ENCODE data around the gene MEGF8. TPM values are rescaled to one million over a fixed set of nuclear protein-coding genes. Genes with fewer than 3 reads are reported as not detected.

The MEGF8 gene
- total and polyA plus RNA-seq, 2 of the 8 experiments (the other 6 are each of a cell fraction or from before 2014, with no cell fraction given), result 13.0 to 23.7 TPM

DNA sequence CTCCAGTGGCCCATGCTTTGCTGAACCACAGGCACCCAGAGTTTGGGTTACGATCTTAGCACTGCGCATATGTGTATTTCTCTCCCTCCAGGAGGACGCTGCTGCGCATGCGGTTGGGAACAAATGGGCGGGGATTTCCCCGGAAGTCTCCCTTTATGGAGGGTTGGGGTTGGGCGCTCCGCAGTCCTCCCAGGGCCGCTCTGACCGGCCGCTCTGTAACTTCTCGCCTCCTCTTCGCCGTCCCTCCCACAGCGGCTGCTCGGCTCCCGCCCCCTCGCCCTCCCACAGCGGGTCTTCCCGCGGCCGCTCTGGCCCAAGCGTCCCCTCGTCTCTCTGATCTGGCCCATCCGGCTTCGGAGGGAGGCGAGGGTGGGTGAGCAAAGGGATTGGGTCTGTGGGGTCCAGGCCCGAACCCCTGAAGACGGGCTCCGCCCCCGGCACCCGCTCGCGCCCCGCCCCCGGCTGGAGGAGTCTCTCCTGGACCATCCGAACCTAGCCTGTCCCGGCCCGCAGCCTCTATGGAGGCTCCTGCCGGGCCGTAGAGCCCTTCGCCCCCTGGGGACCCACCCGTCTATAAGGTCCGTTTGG is at the start of gene MEGF8 (continued):
- TF ChIP-seq RNF2 (IDR thresholded peaks at IDR 0.05; ENCODE audit: borderline replicate concordance, low read depth, low read length, missing control alignments, poor library complexity, severe bottlenecking) (no peak), GABPA (IDR thresholded peaks at IDR 0.05; ENCODE audit: borderline replicate concordance, insufficient read depth, low read length) (peak; percentile 64; the same call in 1 of the 2 replicates), KDM4A (IDR thresholded peaks at IDR 0.05; ENCODE audit: low read depth, low read length, severe bottlenecking) (peak; percentile 25), E2F6 (IDR thresholded peaks at IDR 0.05) (0 out of 2 replicates have a peak, but pooled peaks have one; percentile 39), TAF1 (IDR thresholded peaks at IDR 0.05; ENCODE audit: low read depth, low read length) (peak; percentile 73), KDM5A (IDR thresholded peaks at IDR 0.05; ENCODE audit: low read length) (no peak), CBX5 (IDR thresholded peaks at IDR 0.05; ENCODE audit: low read depth, low read length) (no peak), SP2 (IDR thresholded peaks at IDR 0.05; ENCODE audit: low read length) (peak; percentile 93), EZH2 (IDR thresholded peaks at IDR 0.05; ENCODE audit: low read depth, low read length, severe bottlenecking) (no peak), JUND (IDR thresholded peaks at IDR 0.05; ENCODE audit: low read length) (peak; percentile 5; the same call in 1 of the 2 replicates), ASH2L (IDR thresholded peaks at IDR 0.05; ENCODE audit: low read length) (peak; percentile 18), EP300 (IDR thresholded peaks at IDR 0.05; ENCODE audit: borderline replicate concordance in 1 of 2, low read depth in 2 of 2, low read length in 2 of 2) (peak in 1 of 2 experiments; percentile 8; a peak in 1 of 3 replicates), SUZ12 (IDR thresholded peaks at IDR 0.05; ENCODE audit: low read length) (no peak), RAD21 (IDR thresholded peaks at IDR 0.05 in 1 of 2, conservative IDR thresholded peaks at IDR 0.05 in 1 of 2; ENCODE audit: low read depth in 2 of 2, low read length in 2 of 2) (peak; percentile 62 to 63; a peak in 3 of 4 replicates), CHD1 (IDR thresholded peaks at IDR 0.05; ENCODE audit: low read depth, low read length) (no peak), SIX5 (IDR thresholded peaks at IDR 0.05; ENCODE audit: low read depth, low read length) (0 out of 2 replicates have a peak, but pooled peaks have one; percentile 3), SP1 (IDR thresholded peaks at IDR 0.05; ENCODE audit: low read depth, low read length) (no peak; the same call in 1 of the 2 replicates), GTF2F1 (IDR thresholded peaks at IDR 0.05; ENCODE audit: borderline replicate concordance, low read depth, low read length) (0 out of 2 replicates have a peak, but pooled peaks have one; percentile 23), SRF (IDR thresholded peaks at IDR 0.05; ENCODE audit: low read depth, low read length) (peak; percentile 91), NANOG (IDR thresholded peaks at IDR 0.05; ENCODE audit: insufficient read depth, low read depth, low read length, poor library complexity, severe bottlenecking) (no peak), CREB1 (IDR thresholded peaks at IDR 0.05) (0 out of 2 replicates have a peak, but pooled peaks have one; percentile 7), TAF7 (optimal IDR thresholded peaks at IDR 0.05; ENCODE audit: borderline replicate concordance, low read depth, low read length) (peak; percentile 25), POLR2AphosphoS5 (IDR thresholded peaks at IDR 0.05; ENCODE audit: low read depth, low read length) (peak; percentile 62)
